Stimulated activated CD8-positive, alpha-beta memory T cell treated with anti-CD3 and anti-CD28 coated beads, Interleukin-4, amount 100 ng/mL, for 48 hours (primary cell): ENCODE results near the gene CXCR3.
"Not testable (repeated sequence)": the region's sequence is repeated elsewhere in the genome, so short reads cannot be mapped to it uniquely, and the experiment has no call there.

Source experiments
- DNase-seq: peaks from one replicate; pipeline ENCODE4 v3.0.0-alpha.2; 2020

Gene CXCR3

GRCh38 chrX:71618303-71618721 is at the start of gene CXCR3:
Gene CXCR3 (minus strand): TSS chrX:71618511. CDS start chrX:71618449, 62 bp downstream.
- peak; percentile 81 for DNase-seq

- DNase-seq: no peak
Observed at GRCh38 chrX:71667328-71668247, 49.3 kb upstream of the CXCR3 start, which contains the start of gene LOC101059915. Gene LOC101059915 (plus strand): TSS chrX:71667546.

GRCh38 chrX:71666240-71667223 is 48.2 kb upstream of the CXCR3 start:
- no peak for DNase-seq

GRCh38 chrX:71665747-71666146 is 47.4 kb upstream of the CXCR3 start:
- DNase-seq: no peak

GRCh38 chrX:71664889-71665491 is 46.7 kb upstream of the CXCR3 start:
- DNase-seq: no peak

- peak; percentile 41 for DNase-seq
Observed at GRCh38 chrX:71664202-71664601, 45.9 kb upstream of the CXCR3 start.

- peak; percentile 69 for DNase-seq
Observed at GRCh38 chrX:71663238-71663637, 44.9 kb upstream of the CXCR3 start.

GRCh38 chrX:71662654-71663053 is 44.3 kb upstream of the CXCR3 start:
- not testable (repeated sequence) for DNase-seq

- DNase-seq: no peak
Observed at GRCh38 chrX:71661919-71662318, 43.6 kb upstream of the CXCR3 start.

- DNase-seq: no peak
Observed at GRCh38 chrX:71660562-71661416, 42.5 kb upstream of the CXCR3 start.

GRCh38 chrX:71659959-71660358 is 41.6 kb upstream of the CXCR3 start:
- no peak for DNase-seq

GRCh38 chrX:71659342-71659741 is 41.0 kb upstream of the CXCR3 start:
- DNase-seq: no peak

GRCh38 chrX:71657267-71657666 is 39.0 kb upstream of the CXCR3 start:
- DNase-seq: no peak

- no peak for DNase-seq
Observed at GRCh38 chrX:71653344-71653743, 35.0 kb upstream of the CXCR3 start.

GRCh38 chrX:71652405-71652804 is 34.1 kb upstream of the CXCR3 start:
- DNase-seq: peak; percentile 68

GRCh38 chrX:71650333-71650969 is 32.1 kb upstream of the CXCR3 start:
- DNase-seq: no peak

- DNase-seq: not testable (repeated sequence)
Observed at GRCh38 chrX:71644406-71644805, 26.1 kb upstream of the CXCR3 start.

- no peak for DNase-seq
Observed at GRCh38 chrX:71640002-71640401, 21.7 kb upstream of the CXCR3 start.

GRCh38 chrX:71638409-71638808 is 20.1 kb upstream of the CXCR3 start:
- no peak for DNase-seq

GRCh38 chrX:71637848-71638247 is 19.5 kb upstream of the CXCR3 start:
- DNase-seq: no peak

- DNase-seq: no peak
Observed at GRCh38 chrX:71637253-71637618, 18.9 kb upstream of the CXCR3 start.
